Aorta (tissue), 5 donors: ENCODE measurements around the gene AIRE. TPM values are rescaled to one million over a fixed set of nuclear protein-coding genes. Genes with fewer than 3 reads are reported as not detected.

Experiments
- ATAC-seq: fragments of 200-7000 bp; cut with Tn5 transposase; one replicate; pipeline ENCODE4 v1.9.1; 2022; ENCODE audit warnings: moderate library complexity; ENCODE audit not compliant: low FRiP score
- DNase-seq, 2 donors: peaks; one replicate each; pipeline ENCODE4 v3.0.0-alpha.2; 2020
- H3K27ac ChIP-seq, 2 donors: one replicate each; pipeline ENCODE4 v1.5.1; 2013; ENCODE audit warnings: low read length in 2 of 2, mild to moderate bottlenecking in 2 of 2, moderate library complexity in 2 of 2, control low read depth in 1 of 2, inconsistent platforms in 1 of 2, low read depth in 1 of 2
- H3K27me3 ChIP-seq, 2 donors: one replicate each; pipeline ENCODE4 v1.6.1; 2013; ENCODE audit warnings: control low read depth in 1 of 2, low read length in 1 of 2, mild to moderate bottlenecking in 1 of 2, moderate library complexity in 1 of 2; ENCODE audit not compliant: insufficient read depth in 2 of 2, control insufficient read depth in 1 of 2
- H3K36me3 ChIP-seq, 2 donors: one replicate each; pipeline ENCODE4 v1.6.1; 2013; ENCODE audit warnings: control low read depth in 1 of 2, low read length in 1 of 2, mild to moderate bottlenecking in 1 of 2; ENCODE audit not compliant: insufficient read depth in 2 of 2, control insufficient read depth in 1 of 2
- H3K4me1 ChIP-seq, 2 donors: one replicate each; pipeline ENCODE4 v1.6.1; 2013; ENCODE audit warnings: low read length in 2 of 2, control low read depth in 1 of 2, mild to moderate bottlenecking in 1 of 2, moderate library complexity in 1 of 2; ENCODE audit not compliant: insufficient read depth in 2 of 2, control insufficient read depth in 1 of 2
- H3K4me3 ChIP-seq, 2 donors: one replicate each; pipeline ENCODE4 v1.5.1; 2013; ENCODE audit warnings: low read length in 2 of 2, control low read depth in 1 of 2, mild to moderate bottlenecking in 1 of 2
- H3K9me3 ChIP-seq: one replicate; pipeline ENCODE4 v1.6.1; 2013; ENCODE audit warnings: mild to moderate bottlenecking, low read length; ENCODE audit not compliant: control insufficient read depth
- WGBS, 2 donors: extraction: QIAGEN DNeasy Blood & Tissue Kit; methylation state at CpG; one replicate each; pipeline ENCODE4 v1.1.7; 2013; 5-methylcytosine and 5-hydroxymethylcytosine counted together
- intact Hi-C, 2 donors: fragments of 100-400 bp; cut with DNase I; formaldehyde crosslinking; loops; one replicate each; pipeline versions ENCODE4 v1.14.2 to v1.15.0; 2022
- polyA plus RNA-seq, 2 donors: library from polyadenylated mRNA; stranded (reverse); fragments of 200-250 nt; gene quantifications; one replicate each; pipeline ENCODE4 v1.2.3, GENCODE V29; 2013
- total RNA-seq, 2 donors: library from RNA; stranded (reverse); fragmentation: NEBNext Ultra II Directional; extraction: Animal tissue kit (Norgen Biotek cat#: 25700); gene quantifications; one replicate each; pipeline ENCODE4 v1.2.1, GENCODE V29; 2021
- donor health status: healthy with polysubstance abuse.
- donor health status: Bipolar disorder and iron deficiency.
- donor health status: DM: no; HTN: no; CAD: no.
- donor health status: DM: no; HTN: no; CAD: no.
- donor health status: DM: yes; HTN: yes; CAD: no.

The AIRE gene
- total and polyA plus RNA-seq, 4 donors: 0.19 TPM; not detected in 3

DNA sequence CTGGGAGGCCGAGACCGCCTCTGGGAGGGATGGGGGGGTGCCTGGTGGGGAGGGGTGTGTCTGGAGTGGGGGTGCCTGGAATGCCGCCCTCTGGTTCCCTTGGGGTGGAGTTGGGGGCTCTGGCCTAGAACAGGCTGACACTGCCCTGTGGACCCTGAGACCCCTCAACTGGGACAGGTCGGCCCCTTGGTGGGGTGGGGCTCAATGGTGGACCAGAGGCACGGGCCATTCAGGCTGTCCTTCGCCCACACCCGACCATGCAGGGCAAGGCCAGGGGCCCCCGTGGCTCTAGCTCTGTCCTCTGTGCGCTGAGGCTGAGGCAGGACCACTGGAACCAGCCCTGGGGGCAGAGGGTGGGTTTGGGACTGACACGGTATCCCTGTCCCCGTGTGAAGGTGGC lies 28.9 kb downstream of the AIRE start:
- Histone ChIP-seq H3K36me3 (peaks cover 0 to 6% of the 10 kb centered on the region in 2 donors), H3K27ac (no peak overlapping the region), H3K27me3 (no peaks in the 10 kb centered on the region), H3K9me3 (no peaks in the 10 kb centered on the region), H3K4me1 (no peaks in the 10 kb centered on the region), H3K4me3 (no peak overlapping the region)
- DNase-seq: no peak
- ATAC-seq: peak; percentile 3
- WGBS, 2 donors: 90 to 94% methylated on average over 11 of the region's 11 CpGs
- intact Hi-C loops: no loop called here

DNA sequence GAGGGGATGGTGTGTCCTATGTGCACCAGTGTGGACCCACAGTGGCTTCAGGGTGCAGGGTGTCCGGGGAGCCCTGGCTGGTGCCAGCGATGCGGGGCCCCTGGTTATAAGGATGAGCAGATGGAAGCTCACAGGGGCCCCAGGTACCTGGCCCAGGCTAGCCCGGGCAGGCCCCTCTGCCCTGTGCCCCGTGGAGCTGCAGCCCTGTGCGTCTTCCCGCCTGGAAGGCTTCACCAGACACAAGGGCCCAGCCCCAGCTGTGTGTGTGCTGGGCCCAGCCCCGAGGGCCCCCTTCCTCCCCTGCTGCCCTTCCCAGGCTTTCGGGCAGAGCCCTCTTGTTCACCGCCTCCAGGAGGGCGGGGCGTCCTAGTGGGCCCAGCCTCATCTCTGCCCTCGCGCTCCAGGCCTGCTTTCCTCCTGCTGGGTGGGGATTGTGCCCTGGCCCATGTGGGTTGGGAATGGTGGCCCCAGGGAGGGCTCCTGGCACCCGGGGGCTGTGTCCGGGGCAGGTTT lies 30.1 kb downstream of the AIRE start:
- Histone ChIP-seq H3K4me1 (no peaks in the 10 kb centered on the region), H3K4me3 (no peak overlapping the region), H3K9me3 (no peaks in the 10 kb centered on the region), H3K27ac (no peak overlapping the region), H3K36me3 (peaks cover 0 to 6% of the 10 kb centered on the region in 2 donors), H3K27me3 (no peaks in the 10 kb centered on the region)
- ATAC-seq (no peak), DNase-seq (no peak)
- 91 to 92% methylated on average over 16 of the region's 16 CpGs for WGBS, 2 donors
- intact Hi-C loops: no loop called here

DNA sequence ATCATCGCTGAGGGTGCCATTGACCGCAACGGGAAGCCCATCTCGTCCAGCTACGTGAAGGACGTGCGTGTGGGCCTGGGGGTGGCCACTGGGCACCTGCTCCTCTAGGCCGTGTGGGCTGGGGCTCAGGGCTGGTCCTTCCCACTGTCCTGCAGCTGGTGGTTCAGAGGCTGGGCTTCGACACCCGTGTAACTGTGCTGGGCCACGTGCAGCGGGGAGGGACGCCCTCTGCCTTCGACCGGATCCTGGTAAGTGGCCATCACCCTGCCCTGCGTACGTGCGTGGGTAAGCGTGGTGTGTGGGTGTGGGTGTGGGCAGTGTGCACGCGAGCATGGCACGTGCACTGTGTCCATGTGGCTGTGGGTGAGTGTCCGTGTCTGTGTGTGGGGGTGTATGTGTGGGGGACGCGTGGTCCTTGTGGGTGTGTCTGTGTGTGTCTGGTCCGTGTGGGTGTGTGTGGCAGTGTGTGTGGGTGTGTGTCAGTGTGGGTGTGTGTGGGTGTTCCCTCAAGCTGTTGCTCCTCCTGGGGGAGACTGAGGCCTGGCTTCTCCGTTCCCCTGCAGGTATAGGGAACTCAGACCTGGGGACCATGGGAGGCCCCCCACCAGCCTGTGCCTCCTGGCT lies 30.7 kb downstream of the AIRE start:
- Histone ChIP-seq H3K36me3 (peaks cover 0 to 3% of the 10 kb centered on the region in 2 donors), H3K27ac (no peak overlapping the region), H3K4me3 (no peak overlapping the region), H3K9me3 (no peaks in the 10 kb centered on the region), H3K4me1 (no peaks in the 10 kb centered on the region), H3K27me3 (no peaks in the 10 kb centered on the region)
- DNase-seq: no peak
- no peak for ATAC-seq
- intact Hi-C loops: no loop called here
- WGBS, 2 donors: 89 to 90% methylated on average over 27 of the region's 27 CpGs

DNA sequence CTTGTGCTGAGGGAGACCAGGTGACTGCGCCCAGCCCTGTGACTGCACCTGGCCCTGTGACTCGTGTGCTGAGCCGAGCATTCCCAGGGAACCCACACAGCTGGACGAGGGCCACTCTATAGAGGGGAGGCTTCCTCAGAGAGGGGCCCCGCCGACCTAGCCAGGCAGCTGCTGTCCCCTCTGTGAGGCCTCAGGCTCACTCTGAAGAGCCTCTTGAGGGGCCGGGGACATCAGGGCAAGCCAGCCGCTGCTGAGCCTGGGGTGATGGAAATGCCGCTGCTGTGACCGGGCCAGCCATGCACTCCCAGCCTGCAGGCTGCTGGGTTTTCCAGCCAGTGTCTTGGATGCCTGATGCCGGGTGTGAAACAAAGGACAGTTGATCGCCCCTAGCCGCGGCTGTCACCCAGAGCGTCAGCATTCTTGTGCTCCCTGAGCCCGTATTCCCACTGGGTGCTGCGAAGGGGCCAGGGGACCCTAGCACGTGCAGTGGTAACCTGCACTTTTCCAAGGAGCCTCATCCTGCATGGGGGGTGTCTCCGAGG lies 31.6 kb downstream of the AIRE start:
- no peaks in the 10 kb centered on the region for H3K4me1 ChIP-seq
- H3K27ac ChIP-seq: no peak overlapping the region
- DNase-seq: no peak
- H3K27me3 ChIP-seq: no peaks in the 10 kb centered on the region
- ATAC-seq: no peak
- H3K9me3 ChIP-seq: no peaks in the 10 kb centered on the region
- peaks cover 0 to 3% of the 10 kb centered on the region in 2 donors for H3K36me3 ChIP-seq
- 92 to 94% methylated on average over 19 of the region's 19 CpGs for WGBS, 2 donors
- no peak overlapping the region for H3K4me3 ChIP-seq
- intact Hi-C loops: no loop called here

DNA sequence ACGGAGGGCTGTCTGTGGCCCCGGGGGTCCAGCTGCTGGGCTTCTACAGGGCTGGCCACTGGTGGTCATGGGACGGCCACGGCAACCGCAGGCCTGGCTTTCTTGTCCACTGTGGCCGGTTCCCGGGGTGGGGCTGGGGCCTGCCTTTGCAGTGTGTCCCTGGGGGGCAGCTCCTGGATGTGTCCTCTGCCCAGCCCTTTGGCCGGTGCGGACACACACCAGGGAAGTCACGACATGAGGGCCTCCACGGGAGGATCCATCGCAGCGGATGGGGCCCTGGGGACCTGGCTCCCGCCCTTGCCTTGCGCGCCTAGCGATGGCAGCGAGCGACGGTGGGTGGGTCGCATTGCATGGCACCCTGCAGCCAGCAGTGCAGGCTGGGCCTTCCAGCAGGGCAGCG lies 32.2 kb downstream of the AIRE start:
- H3K9me3 ChIP-seq: no peaks in the 10 kb centered on the region
- H3K27me3 ChIP-seq: no peaks in the 10 kb centered on the region
- DNase-seq (no peak), ATAC-seq (no peak)
- intact Hi-C loops: no loop called here
- no peaks in the 10 kb centered on the region for H3K4me1 ChIP-seq
- 93 to 94% methylated on average over 22 of the region's 22 CpGs for WGBS, 2 donors
- peaks cover 0 to 2% of the 10 kb centered on the region in 2 donors for H3K36me3 ChIP-seq
- no peak overlapping the region for H3K4me3 ChIP-seq
- H3K27ac ChIP-seq: no peak overlapping the region

DNA sequence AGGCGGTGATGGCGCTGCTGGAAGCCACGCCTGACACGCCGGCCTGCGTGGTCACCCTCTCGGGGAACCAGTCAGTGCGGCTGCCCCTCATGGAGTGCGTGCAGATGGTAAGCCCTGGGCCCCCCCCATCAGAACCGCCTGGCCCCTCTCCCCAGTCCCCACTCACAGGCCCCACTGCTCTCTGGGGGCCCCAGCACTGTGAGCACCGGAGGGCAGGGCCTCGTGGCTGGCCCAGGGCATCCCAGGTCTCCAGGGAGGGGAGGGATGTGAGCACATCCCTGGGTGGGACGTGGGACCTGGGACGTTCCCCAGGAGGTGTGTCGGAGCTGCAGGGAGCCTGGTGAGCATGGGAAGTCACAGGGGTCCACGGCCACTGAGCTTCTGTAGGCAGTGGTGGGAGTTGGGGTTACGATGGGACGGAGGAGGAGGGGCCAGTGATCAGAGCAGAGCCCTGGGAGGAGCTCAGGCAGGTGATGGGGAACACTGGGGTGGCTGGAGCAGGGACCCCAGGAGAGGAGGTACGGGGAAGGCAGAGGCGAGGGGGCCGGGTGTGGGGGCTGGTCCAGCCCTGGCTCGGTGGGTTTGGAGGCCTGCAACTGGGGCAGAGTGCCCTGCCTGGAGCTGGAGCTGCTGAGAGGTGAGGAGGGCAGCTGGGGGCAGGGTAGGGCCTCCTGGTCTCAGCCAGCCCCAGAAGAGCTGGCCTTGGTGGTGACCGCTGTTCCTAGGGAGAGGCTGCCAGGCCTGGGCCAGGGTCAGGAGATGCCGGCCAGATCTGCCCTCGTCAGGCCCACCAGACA lies 33.0 kb downstream of the AIRE start:
- H3K36me3 ChIP-seq: no peaks in the 10 kb centered on the region
- H3K4me3 ChIP-seq: no peak overlapping the region
- WGBS, 2 donors: 91 to 94% methylated on average over 24 to 25 of the region's 25 CpGs
- no peak overlapping the region for H3K27ac ChIP-seq
- DNase-seq: no peak
- intact Hi-C loops: no loop called here
- no peaks in the 10 kb centered on the region for H3K9me3 ChIP-seq
- ATAC-seq: no peak
- no peaks in the 10 kb centered on the region for H3K27me3 ChIP-seq
- H3K4me1 ChIP-seq: no peaks in the 10 kb centered on the region

DNA sequence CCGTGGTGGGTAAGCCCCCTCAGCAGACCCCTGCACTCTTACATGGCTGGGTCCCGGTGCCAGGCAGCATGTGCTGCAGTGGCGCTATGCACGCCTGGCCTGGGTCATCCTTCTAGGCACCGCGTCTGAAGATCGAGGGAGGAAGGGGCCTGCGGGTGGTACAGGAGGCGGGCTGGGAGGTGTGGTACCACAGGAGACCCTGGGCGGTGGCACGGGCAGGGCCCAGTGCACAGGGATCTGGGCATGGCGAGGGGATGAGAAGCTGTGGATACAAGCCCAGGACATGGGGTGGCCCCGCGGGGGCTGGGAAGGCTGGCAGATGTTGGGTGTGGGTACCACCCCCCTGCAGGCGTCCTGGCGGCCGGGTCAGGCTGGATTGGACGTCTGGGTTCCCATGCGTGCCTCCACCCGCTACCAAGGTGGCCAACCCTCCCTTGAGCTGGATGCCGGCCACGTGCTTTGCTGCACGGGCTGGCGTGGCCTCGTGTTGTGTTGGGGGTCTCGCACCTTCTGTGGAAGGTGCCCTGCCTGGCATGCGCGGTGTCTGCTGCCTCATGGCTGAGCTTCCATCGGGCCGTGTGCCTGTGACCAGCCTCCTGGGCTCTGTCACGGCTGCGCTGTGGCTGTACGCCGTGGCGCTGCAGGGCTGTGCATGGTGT lies 33.9 kb downstream of the AIRE start:
- intact Hi-C loops: no loop called here
- WGBS, 2 donors: 92% methylated on average over 35 of the region's 35 CpGs
- H3K4me1 ChIP-seq: no peaks in the 10 kb centered on the region
- H3K27ac ChIP-seq: no peak overlapping the region
- no peaks in the 10 kb centered on the region for H3K9me3 ChIP-seq
- H3K36me3 ChIP-seq: no peaks in the 10 kb centered on the region
- ATAC-seq (no peak), DNase-seq (no peak)
- H3K27me3 ChIP-seq: no peaks in the 10 kb centered on the region
- H3K4me3 ChIP-seq: no peak overlapping the region

DNA sequence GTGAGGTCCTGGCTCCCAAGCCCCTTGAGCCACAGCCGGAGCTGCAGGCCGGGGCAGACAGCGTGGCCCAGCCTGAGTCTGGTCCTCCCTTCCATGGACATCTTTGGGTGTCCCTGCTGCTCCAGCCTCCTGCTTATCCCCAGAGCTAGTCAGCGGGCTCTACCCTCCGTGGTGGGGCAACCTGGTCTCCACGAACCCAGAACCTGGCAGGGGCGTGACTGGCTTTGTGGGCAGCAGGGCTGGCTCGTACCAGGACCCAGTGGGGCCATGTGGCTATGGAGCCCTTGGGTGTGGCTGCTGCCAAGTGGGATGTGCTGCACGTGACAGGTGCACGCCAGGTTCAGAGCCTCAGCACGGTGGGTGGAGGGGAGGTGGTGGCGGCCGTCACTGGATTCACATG lies 35.2 kb downstream of the AIRE start:
- intact Hi-C loops: no loop called here
- ATAC-seq (no peak), DNase-seq (no peak)
- 93% methylated on average over 13 of the region's 13 CpGs for WGBS, 2 donors
- Histone ChIP-seq H3K4me3 (no peak overlapping the region), H3K9me3 (no peaks in the 10 kb centered on the region), H3K36me3 (no peaks in the 10 kb centered on the region), H3K27ac (no peak overlapping the region), H3K4me1 (no peaks in the 10 kb centered on the region), H3K27me3 (no peaks in the 10 kb centered on the region)
